Right lobe of liver (tissue), 6 donors: ENCODE data around the gene YKT6. TPM values are rescaled to one million over a fixed set of nuclear protein-coding genes. Genes with fewer than 3 reads are reported as not detected.

Experiments used
- ATAC-seq, 4 donors: fragments of 200-7000 bp; cut with Tn5 transposase; one replicate each; pipeline ENCODE4 v1.9.1; 2020; ENCODE audit warnings: mild to moderate bottlenecking in 4 of 4, moderate library complexity in 4 of 4
- DNase-seq, 3 donors: peaks; one replicate each; pipeline ENCODE4 v3.0.0-alpha.2; 2020
- H3K27ac ChIP-seq, 3 donors: fragments of 200-600 bp; one replicate each; pipeline ENCODE4 v1.8.0; 2022
- H3K27me3 ChIP-seq, 2 donors: fragments of 200-600 bp; one replicate each; pipeline ENCODE4 v1.8.0; 2022
- H3K36me3 ChIP-seq, 4 donors: fragments of 200-600 bp; sonication (generic) in 1 of 4; one replicate each; pipeline versions ENCODE4 v1.5.1 to v1.8.0; 2017 to 2022; ENCODE audit warnings: control low read depth in 1 of 4
- H3K4me1 ChIP-seq, 4 donors: fragments of 200-600 bp; sonication (generic) in 1 of 4; one replicate each; pipeline versions ENCODE4 v1.5.1 to v1.8.0; 2017 to 2022; ENCODE audit warnings: control low read depth in 1 of 4
- H3K4me3 ChIP-seq, 3 donors: fragments of 200-600 bp; one replicate each; pipeline ENCODE4 v1.8.0; 2022
- H3K9me3 ChIP-seq, 4 donors: fragments of 200-600 bp; sonication (generic) in 1 of 4; one replicate each; pipeline versions ENCODE4 v1.5.1 to v1.8.0; 2017 to 2022; ENCODE audit warnings: control low read depth in 1 of 4
- CTCF ChIP-seq, 4 donors: fragments of 200-600 bp in 3 of 4; fragments of 450-650 bp in 1 of 4; IDR thresholded peaks; one replicate each; pipeline versions ENCODE4 v1.5.1 to v1.8.0; 2016 to 2022; ENCODE audit warnings: antibody characterized with exemption in 4 of 4, mild to moderate bottlenecking in 2 of 4
- POLR2A ChIP-seq: fragments of 450-650 bp; IDR thresholded peaks from one replicate; pipeline ENCODE4 v1.6.1; 2017; ENCODE audit warnings: antibody characterized with exemption, mild to moderate bottlenecking
- WGBS: methylation state at CpG from one replicate; pipeline ENCODE4 v1.1.6; 2018; ENCODE audit warnings: low coverage, low lambda C conversion rate; ENCODE audit not compliant: insufficient coverage; ENCODE audit errors: missing lambda C conversion rate; 5-methylcytosine and 5-hydroxymethylcytosine counted together
- intact Hi-C, 2 donors: fragments of 100-400 bp; cut with DNase I; formaldehyde crosslinking; loops; one replicate each; pipeline versions ENCODE4 v1.11.2 to v1.14.1; 2022
- total RNA-seq, 6 experiments: library from RNA; depleted of rRNA in 2 of 6; stranded (reverse); fragments of >200 nt in 2 of 6; fragmentation: NEBNext Ultra II Directional in 3 of 6; extraction: Animal tissue kit (Norgen Biotek cat#: 25700) in 3 of 6; gene quantifications; one replicate each; pipeline versions ENCODE4 v1.1.0 to v1.2.4, GENCODE V29; 2016 to 2023
- donor health status: DM: no; HTN: yes; CAD: no.
- donor health status: DM: no; HTN: no; CAD: no.
- donor health status: DM: no; HTN: no; CAD: no.
- donor health status: DM: no; HTN: yes; CAD: no.
- donor health status: DM: no; HTN: yes; CAD: no.

YKT6 gene
- total RNA-seq, 6 experiments from 2014 or later = 15.0 to 23.8 (median 19.2) TPM

- H3K4me1 ChIP-seq = no peaks in the 10 kb centered on the region
- no peaks in the 10 kb centered on the region for H3K36me3 ChIP-seq
- intact Hi-C loops = no loop called here
- H3K27ac ChIP-seq = no peak overlapping the region
- no peaks in the 10 kb centered on the region for H3K27me3 ChIP-seq
- no peak for DNase-seq
- no peaks in the 10 kb centered on the region for H3K9me3 ChIP-seq
- TF ChIP-seq POLR2A = no peak
- WGBS = 83% methylated on average over 12 of the region's 14 CpGs
- H3K4me3 ChIP-seq = no peak overlapping the region
- no peak for ATAC-seq
Measured at GRCh38 chr7:44227911-44228310, 27.1 kb downstream of the YKT6 start.

GRCh38 chr7:44228571-44229350 is 28.0 kb downstream of the YKT6 start:
- Histone ChIP-seq H3K27me3 (no peaks in the 10 kb centered on the region), H3K4me1 (no peaks in the 10 kb centered on the region), H3K4me3 (no peak overlapping the region), H3K36me3 (no peaks in the 10 kb centered on the region), H3K27ac (no peak overlapping the region), H3K9me3 (no peaks in the 10 kb centered on the region)
- WGBS = no CpG with 5 or more reads among the region's 29 CpGs
- TF ChIP-seq POLR2A (no peak), CTCF (IDR thresholded peaks at IDR 0.05) (no peak)
- intact Hi-C loops = no loop called here
- ATAC-seq (no peak), DNase-seq (no peak)

- TF ChIP-seq POLR2A (no peak), CTCF (IDR thresholded peaks at IDR 0.05) (no peak)
- intact Hi-C loops = no loop called here
- no CpG with 5 or more reads among the region's 11 CpGs for WGBS
Measured at GRCh38 chr7:44229546-44230105, 28.8 kb downstream of the YKT6 start.

GRCh38 chr7:44230286-44230685 is 29.5 kb downstream of the YKT6 start:
- no peaks in the 10 kb centered on the region for H3K4me1 ChIP-seq
- no peaks in the 10 kb centered on the region for H3K9me3 ChIP-seq
- no peak overlapping the region for H3K27ac ChIP-seq
- TF ChIP-seq POLR2A (no peak), CTCF (IDR thresholded peaks at IDR 0.05) (no peak)
- H3K27me3 ChIP-seq = no peaks in the 10 kb centered on the region
- ATAC-seq = no peak
- WGBS = no CpG with 5 or more reads among the region's 7 CpGs
- H3K36me3 ChIP-seq = no peaks in the 10 kb centered on the region
- no peak overlapping the region for H3K4me3 ChIP-seq
- intact Hi-C loops = no loop called here
- no peak for DNase-seq

More at GRCh38 chr7:44229546-44230105, 28.8 kb downstream of the YKT6 start:
- no peak overlapping the region for H3K27ac ChIP-seq
- no peak for DNase-seq
- H3K36me3 ChIP-seq = no peaks in the 10 kb centered on the region
- no peaks in the 10 kb centered on the region for H3K9me3 ChIP-seq
- no peaks in the 10 kb centered on the region for H3K4me1 ChIP-seq
- H3K4me3 ChIP-seq = no peak overlapping the region
- no peaks in the 10 kb centered on the region for H3K27me3 ChIP-seq
- ATAC-seq = no peak

GRCh38 chr7:44231088-44231487 is 30.3 kb downstream of the YKT6 start:
- no peak overlapping the region for H3K4me3 ChIP-seq
- H3K36me3 ChIP-seq = no peaks in the 10 kb centered on the region
- ATAC-seq (no peak), DNase-seq (no peak)
- no peak for TF ChIP-seq CTCF (IDR thresholded peaks at IDR 0.05)
- no peak for TF ChIP-seq POLR2A
- H3K27me3 ChIP-seq = no peaks in the 10 kb centered on the region
- no CpG with 5 or more reads among the region's 12 CpGs for WGBS
- no peak overlapping the region for H3K27ac ChIP-seq
- intact Hi-C loops = no loop called here
- no peaks in the 10 kb centered on the region for H3K9me3 ChIP-seq
- H3K4me1 ChIP-seq = no peaks in the 10 kb centered on the region
